ENCODE measurements around the gene EIF5AL1. TPM values are rescaled to one million over a fixed set of nuclear protein-coding genes. Genes with fewer than 3 reads are reported as not detected.

Gene EIF5AL1
- total and polyA plus RNA-seq, 9 of the 15 experiments (the other 6 are each of a cell fraction or from before 2014, with no cell fraction given) = 0.03 to 3.4 (median 0.53) TPM; not detected in 1

- no peaks in the 10 kb centered on the region for H3K9me3 ChIP-seq (replicated peaks; ENCODE audit: control insufficient read depth, insufficient read depth, low read depth, low read length)
- H3K9ac ChIP-seq (ENCODE audit: insufficient read depth in 1 of 2, low read depth in 2 of 2, low read length in 2 of 2) = no peak overlapping the region
- H3K9me1 ChIP-seq (ENCODE audit: control insufficient read depth, insufficient read depth, low read length) = no peaks in the 10 kb centered on the region
- no peak overlapping the region for H3K4me2 ChIP-seq (ENCODE audit: insufficient read depth, low read length)
- in situ Hi-C loops (cut with MboI) (loop anchor here (10.0 kb wide), 1 partner anchor 371 kb away; no protein-coding TSS in a partner anchor), intact Hi-C loops (cut with micrococcal nuclease) (loop anchor here (2.0 to 5.0 kb wide), 3 partner anchors 45 to 567 kb away; no protein-coding TSS in a partner anchor)
- ATAC-seq = no peak
- WGBS (ENCODE audit: insufficient coverage, low coverage, missing lambda C conversion rate) = 2% methylated on average over 4 of the region's 4 CpGs
- no peaks in the 10 kb centered on the region for H4K20me1 ChIP-seq (replicated peaks; ENCODE audit: control insufficient read depth, insufficient read depth, low read length)
- H3K36me3 ChIP-seq (ENCODE audit: control insufficient read depth, insufficient read depth, low read length) = no peaks in the 10 kb centered on the region
- POLR2A ChIA-PET = interaction anchor here (0.6 to 1.0 kb wide), 2 partner anchors 9 to 619 kb away, joined by 3 read pairs; no protein-coding TSS in a partner anchor
- no peak for FAIRE-seq
- no peak overlapping the region for H3K4me3 ChIP-seq
- peaks cover 0 to 5% of the 10 kb centered on the region in 2 experiments; a peak in 1 of 5 replicates for H3K4me1 ChIP-seq (replicated peaks in 1 of 2; ENCODE audit: control insufficient read depth in 2 of 2, insufficient read depth in 2 of 2, low read length in 2 of 2)
- H3K27ac ChIP-seq (ENCODE audit: extremely low read depth, low read depth, low read length) = no peak overlapping the region
- no peak for DNase-seq (ENCODE audit: extremely low read depth in 1 of 4, low spot score in 3 of 4)
- no TSS peak for BruUV-seq (replicated peaks)
- no peak overlapping the region for H2AFZ ChIP-seq (ENCODE audit: low read depth, low read length)
- CTCF ChIA-PET (ENCODE audit: low intra/inter-chr PET ratio) = interaction anchor here (0.7 kb wide), 1 partner anchor 365 kb away, joined by 3 read pairs; no protein-coding TSS in a partner anchor
- no peaks in the 10 kb centered on the region for H3K79me2 ChIP-seq (ENCODE audit: control insufficient read depth, insufficient read depth, low read length)
- peaks cover 0 to 24% of the 10 kb centered on the region in 2 experiments; a peak in 3 of 5 replicates for H3K27me3 ChIP-seq (ENCODE audit: control insufficient read depth in 2 of 2, insufficient read depth in 2 of 2, low read length in 2 of 2)
- no peak for TF ChIP-seq ZNF436 (CRISPR knock-in tag; IDR thresholded peaks at IDR 0.05)
- no peak for TF ChIP-seq PATZ1 (CRISPR knock-in tag; IDR thresholded peaks at IDR 0.05; ENCODE audit: borderline replicate concordance)
- TF ChIP-seq HES1 (IDR thresholded peaks at IDR 0.05; ENCODE audit: low read depth) = no peak
- TF ChIP-seq ETV6 (IDR thresholded peaks at IDR 0.05; ENCODE audit: borderline replicate concordance in 1 of 2, low read depth in 2 of 2, low read length in 1 of 2) = no peak
- TF ChIP-seq ETV6 (CRISPR knock-in tag; IDR thresholded peaks at IDR 0.05; ENCODE audit: borderline replicate concordance) = no peak
- TF ChIP-seq REST (IDR thresholded peaks at IDR 0.05; ENCODE audit: borderline replicate concordance) = no peak
- no peak for TF ChIP-seq REST (CRISPR knock-in tag; IDR thresholded peaks at IDR 0.05; ENCODE audit: low read depth)
- no peak for TF ChIP-seq TCFL5 (CRISPR knock-in tag; conservative IDR thresholded peaks at IDR 0.05)
Observed at GRCh38 chr10:79563426-79563825, 51.1 kb downstream of the EIF5AL1 start.
